K562 (cell line): ENCODE data around the gene ADNP. TPM values are rescaled to one million over a fixed set of nuclear protein-coding genes. Genes with fewer than 3 reads are reported as not detected.

Experiments used
- BACH1 ChIP-seq: fragments of 200-800 bp; sonication (Bioruptor generic); IDR thresholded peaks from 2 replicates; pipeline ENCODE4 v1.6.1; 2016; ENCODE audit warnings: missing genetic modification characterization, missing compliant biosample characterization
- EP400 ChIP-seq: fragments of 450-650 bp; IDR thresholded peaks from 2 replicates; pipeline ENCODE4 v1.6.1; 2017; ENCODE audit warnings: antibody characterized with exemption, mild to moderate bottlenecking, moderate library complexity
- FOXJ2 ChIP-seq: fragments of 200-800 bp; sonication (Bioruptor generic); IDR thresholded peaks from 2 replicates; pipeline ENCODE4 v1.6.1; 2016; ENCODE audit warnings: missing genetic modification characterization, missing compliant biosample characterization
- GATA2 ChIP-seq: sonication (generic); formaldehyde crosslinking; IDR thresholded peaks from 2 replicates; pipeline ENCODE4 v1.4.0; 2020; ENCODE audit warnings: mild to moderate bottlenecking, missing genetic modification reagents
- OTX1 ChIP-seq: fragments of 450-650 bp; formaldehyde crosslinking; IDR thresholded peaks from 2 replicates; pipeline ENCODE4 v1.4.0; 2022; ENCODE audit warnings: mild to moderate bottlenecking
- PTTG1 ChIP-seq: fragments of 450-650 bp; IDR thresholded peaks from 2 replicates; pipeline ENCODE4 v1.6.1; 2016; ENCODE audit warnings: low read depth, mild to moderate bottlenecking, missing genetic modification characterization, missing compliant biosample characterization
- RBM17 ChIP-seq: fragments of 200-400 bp; formaldehyde crosslinking; IDR thresholded peaks from 2 replicates; pipeline ENCODE4 v1.6.1; 2017; ENCODE audit warnings: low read depth, mild to moderate bottlenecking, low read length, borderline replicate concordance
- SREBF1 ChIP-seq: fragments of 150-350 bp; IDR thresholded peaks from 2 replicates; pipeline ENCODE4 v1.6.1; 2014; ENCODE audit warnings: antibody characterized with exemption, low read depth, low read length, borderline replicate concordance
- ZNF354B ChIP-seq: fragments of 250-450 bp; sonication (Bioruptor Pico); IDR thresholded peaks from 2 replicates; pipeline ENCODE4 v1.4.0; 2020
- ZNF57 ChIP-seq: fragments of 450-650 bp; formaldehyde crosslinking; IDR thresholded peaks from 2 replicates; pipeline ENCODE4 v1.4.0; 2020; ENCODE audit warnings: mild to moderate bottlenecking, moderate library complexity
- ZNF695 ChIP-seq: fragments of 450-650 bp; formaldehyde crosslinking; IDR thresholded peaks from 2 replicates; pipeline ENCODE4 v1.4.0; 2020; ENCODE audit warnings: mild to moderate bottlenecking, moderate library complexity
- polyA plus RNA-seq, 8 experiments: library from polyadenylated mRNA; depleted of rRNA in 4 of 8; stranded (reverse) in 5 of 8; unstranded in 3 of 8; fragments of >200 nt; fragmentation: Nextera tagmentation in 2 of 8; fragmentation: Illumina TruSeq in 1 of 8; extraction: Ambion mirVana in 2 of 8; extraction: Trizol in 1 of 8; gene quantifications; 2 replicates each; pipeline versions ENCODE4 v1.2.1 to v1.2.3, GENCODE V29; 2011 to 2014; ENCODE audit warnings: inconsistent platforms in 1 of 8, missing spikeins in 1 of 8
- total RNA-seq, 7 experiments: library from RNA; depleted of rRNA in 6 of 7; stranded (reverse); fragments of >200 nt in 6 of 7; fragmentation: Illumina TruSeq in 2 of 7; extraction: Trizol in 2 of 7; gene quantifications; 2 replicates each; pipeline versions ENCODE4 v1.2.1 to v1.2.3, GENCODE V29; 2011 to 2021; ENCODE audit warnings: low replicate concordance in 1 of 7
- TF ChIP-seq, protein P1 (sequence below): fragments of 200-800 bp; sonication (Bioruptor generic); IDR thresholded peaks from 2 replicates; pipeline ENCODE4 v1.6.1; 2017; ENCODE audit warnings: missing genetic modification characterization, missing compliant biosample characterization
- TF ChIP-seq, protein P2 (sequence below): fragments of 150-350 bp; IDR thresholded peaks from 2 replicates; pipeline ENCODE4 v1.6.1; 2014; ENCODE audit warnings: low read depth, mild to moderate bottlenecking, low read length, borderline replicate concordance
- TF ChIP-seq, protein P3 (sequence below): fragments of 450-650 bp; IDR thresholded peaks from 2 replicates; pipeline ENCODE4 v1.6.1; 2017; ENCODE audit warnings: mild to moderate bottlenecking, moderate library complexity
- TF ChIP-seq, protein P4 (sequence below): fragments of 200-400 bp; formaldehyde crosslinking; IDR thresholded peaks from 2 replicates; pipeline ENCODE4 v1.6.1; 2017; ENCODE audit warnings: mild to moderate bottlenecking, low read depth, low read length, moderate library complexity
- TF ChIP-seq, protein P5 (sequence below): fragments of 250-450 bp; sonication (Bioruptor Pico); IDR thresholded peaks from 2 replicates; pipeline ENCODE4 v1.5.0; 2021

ADNP gene
- total and polyA plus RNA-seq, 9 of the 15 experiments (the other 6 are each of a cell fraction or from before 2014, with no cell fraction given) = 17.8 to 59.9 (median 25.3) TPM

DNA sequence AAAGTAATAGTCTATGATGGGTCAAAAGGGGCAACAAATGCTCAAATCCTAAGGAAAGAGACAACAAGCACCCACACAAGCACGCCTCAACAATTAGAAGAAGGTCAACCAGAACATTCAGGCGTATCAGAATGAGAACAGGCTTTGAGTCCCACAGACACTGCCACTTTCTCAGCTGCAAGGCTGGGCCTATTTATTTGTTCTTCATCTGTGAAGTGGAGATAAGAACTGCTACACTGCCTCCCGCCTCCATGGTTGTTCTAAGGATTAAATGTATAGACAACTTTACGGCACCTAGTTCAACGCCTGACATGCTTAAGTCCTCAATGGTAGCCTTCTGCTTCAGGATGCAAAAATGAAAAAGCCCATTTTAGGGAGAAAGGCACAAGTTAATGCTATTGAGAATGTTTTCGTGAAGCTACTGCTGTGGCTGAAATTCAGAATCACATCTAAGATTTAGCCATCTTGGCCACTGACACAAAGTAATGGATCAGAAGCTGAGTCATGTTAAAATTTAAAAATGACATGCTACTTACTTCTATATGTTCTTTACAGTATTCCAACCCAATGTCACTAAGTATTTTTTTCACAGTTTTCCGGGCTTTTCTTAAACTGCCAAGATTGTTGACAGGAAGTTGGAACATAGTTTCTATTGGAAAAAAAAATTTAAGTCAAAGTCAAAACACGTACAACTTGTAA lies 27.7 kb downstream of the ADNP start (continued):
- TF ChIP-seq, protein P1, sequence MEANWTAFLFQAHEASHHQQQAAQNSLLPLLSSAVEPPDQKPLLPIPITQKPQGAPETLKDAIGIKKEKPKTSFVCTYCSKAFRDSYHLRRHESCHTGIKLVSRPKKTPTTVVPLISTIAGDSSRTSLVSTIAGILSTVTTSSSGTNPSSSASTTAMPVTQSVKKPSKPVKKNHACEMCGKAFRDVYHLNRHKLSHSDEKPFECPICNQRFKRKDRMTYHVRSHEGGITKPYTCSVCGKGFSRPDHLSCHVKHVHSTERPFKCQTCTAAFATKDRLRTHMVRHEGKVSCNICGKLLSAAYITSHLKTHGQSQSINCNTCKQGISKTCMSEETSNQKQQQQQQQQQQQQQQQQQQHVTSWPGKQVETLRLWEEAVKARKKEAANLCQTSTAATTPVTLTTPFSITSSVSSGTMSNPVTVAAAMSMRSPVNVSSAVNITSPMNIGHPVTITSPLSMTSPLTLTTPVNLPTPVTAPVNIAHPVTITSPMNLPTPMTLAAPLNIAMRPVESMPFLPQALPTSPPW = peak; percentile 50
- TF ChIP-seq FOXJ2 (tag) (peak; percentile 33; the same call in 1 of the 2 replicates), GATA2 (CRISPR knock-in tag) (peak; percentile 89), SREBF1 (no peak), ZNF695 (CRISPR knock-in tag) (no peak), EP400 (peak; percentile 48; the same call in 1 of the 2 replicates), RBM17 (no peak), ZNF57 (CRISPR knock-in tag) (no peak), BACH1 (tag) (no peak; the same call in 1 of the 2 replicates), ZNF354B (no peak), OTX1 (CRISPR knock-in tag) (no peak), PTTG1 (no peak)
- TF ChIP-seq, protein P2, sequence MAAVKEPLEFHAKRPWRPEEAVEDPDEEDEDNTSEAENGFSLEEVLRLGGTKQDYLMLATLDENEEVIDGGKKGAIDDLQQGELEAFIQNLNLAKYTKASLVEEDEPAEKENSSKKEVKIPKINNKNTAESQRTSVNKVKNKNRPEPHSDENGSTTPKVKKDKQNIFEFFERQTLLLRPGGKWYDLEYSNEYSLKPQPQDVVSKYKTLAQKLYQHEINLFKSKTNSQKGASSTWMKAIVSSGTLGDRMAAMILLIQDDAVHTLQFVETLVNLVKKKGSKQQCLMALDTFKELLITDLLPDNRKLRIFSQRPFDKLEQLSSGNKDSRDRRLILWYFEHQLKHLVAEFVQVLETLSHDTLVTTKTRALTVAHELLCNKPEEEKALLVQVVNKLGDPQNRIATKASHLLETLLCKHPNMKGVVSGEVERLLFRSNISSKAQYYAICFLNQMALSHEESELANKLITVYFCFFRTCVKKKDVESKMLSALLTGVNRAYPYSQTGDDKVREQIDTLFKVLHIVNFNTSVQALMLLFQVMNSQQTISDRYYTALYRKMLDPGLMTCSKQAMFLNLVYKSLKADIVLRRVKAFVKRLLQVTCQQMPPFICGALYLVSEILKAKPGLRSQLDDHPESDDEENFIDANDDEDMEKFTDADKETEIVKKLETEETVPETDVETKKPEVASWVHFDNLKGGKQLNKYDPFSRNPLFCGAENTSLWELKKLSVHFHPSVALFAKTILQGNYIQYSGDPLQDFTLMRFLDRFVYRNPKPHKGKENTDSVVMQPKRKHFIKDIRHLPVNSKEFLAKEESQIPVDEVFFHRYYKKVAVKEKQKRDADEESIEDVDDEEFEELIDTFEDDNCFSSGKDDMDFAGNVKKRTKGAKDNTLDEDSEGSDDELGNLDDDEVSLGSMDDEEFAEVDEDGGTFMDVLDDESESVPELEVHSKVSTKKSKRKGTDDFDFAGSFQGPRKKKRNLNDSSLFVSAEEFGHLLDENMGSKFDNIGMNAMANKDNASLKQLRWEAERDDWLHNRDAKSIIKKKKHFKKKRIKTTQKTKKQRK = no peak
- TF ChIP-seq, protein P3, sequence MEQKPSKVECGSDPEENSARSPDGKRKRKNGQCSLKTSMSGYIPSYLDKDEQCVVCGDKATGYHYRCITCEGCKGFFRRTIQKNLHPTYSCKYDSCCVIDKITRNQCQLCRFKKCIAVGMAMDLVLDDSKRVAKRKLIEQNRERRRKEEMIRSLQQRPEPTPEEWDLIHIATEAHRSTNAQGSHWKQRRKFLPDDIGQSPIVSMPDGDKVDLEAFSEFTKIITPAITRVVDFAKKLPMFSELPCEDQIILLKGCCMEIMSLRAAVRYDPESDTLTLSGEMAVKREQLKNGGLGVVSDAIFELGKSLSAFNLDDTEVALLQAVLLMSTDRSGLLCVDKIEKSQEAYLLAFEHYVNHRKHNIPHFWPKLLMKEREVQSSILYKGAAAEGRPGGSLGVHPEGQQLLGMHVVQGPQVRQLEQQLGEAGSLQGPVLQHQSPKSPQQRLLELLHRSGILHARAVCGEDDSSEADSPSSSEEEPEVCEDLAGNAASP = no peak
- TF ChIP-seq, protein P4, sequence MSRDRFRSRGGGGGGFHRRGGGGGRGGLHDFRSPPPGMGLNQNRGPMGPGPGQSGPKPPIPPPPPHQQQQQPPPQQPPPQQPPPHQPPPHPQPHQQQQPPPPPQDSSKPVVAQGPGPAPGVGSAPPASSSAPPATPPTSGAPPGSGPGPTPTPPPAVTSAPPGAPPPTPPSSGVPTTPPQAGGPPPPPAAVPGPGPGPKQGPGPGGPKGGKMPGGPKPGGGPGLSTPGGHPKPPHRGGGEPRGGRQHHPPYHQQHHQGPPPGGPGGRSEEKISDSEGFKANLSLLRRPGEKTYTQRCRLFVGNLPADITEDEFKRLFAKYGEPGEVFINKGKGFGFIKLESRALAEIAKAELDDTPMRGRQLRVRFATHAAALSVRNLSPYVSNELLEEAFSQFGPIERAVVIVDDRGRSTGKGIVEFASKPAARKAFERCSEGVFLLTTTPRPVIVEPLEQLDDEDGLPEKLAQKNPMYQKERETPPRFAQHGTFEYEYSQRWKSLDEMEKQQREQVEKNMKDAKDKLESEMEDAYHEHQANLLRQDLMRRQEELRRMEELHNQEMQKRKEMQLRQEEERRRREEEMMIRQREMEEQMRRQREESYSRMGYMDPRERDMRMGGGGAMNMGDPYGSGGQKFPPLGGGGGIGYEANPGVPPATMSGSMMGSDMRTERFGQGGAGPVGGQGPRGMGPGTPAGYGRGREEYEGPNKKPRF = no peak
- TF ChIP-seq, protein P5, sequence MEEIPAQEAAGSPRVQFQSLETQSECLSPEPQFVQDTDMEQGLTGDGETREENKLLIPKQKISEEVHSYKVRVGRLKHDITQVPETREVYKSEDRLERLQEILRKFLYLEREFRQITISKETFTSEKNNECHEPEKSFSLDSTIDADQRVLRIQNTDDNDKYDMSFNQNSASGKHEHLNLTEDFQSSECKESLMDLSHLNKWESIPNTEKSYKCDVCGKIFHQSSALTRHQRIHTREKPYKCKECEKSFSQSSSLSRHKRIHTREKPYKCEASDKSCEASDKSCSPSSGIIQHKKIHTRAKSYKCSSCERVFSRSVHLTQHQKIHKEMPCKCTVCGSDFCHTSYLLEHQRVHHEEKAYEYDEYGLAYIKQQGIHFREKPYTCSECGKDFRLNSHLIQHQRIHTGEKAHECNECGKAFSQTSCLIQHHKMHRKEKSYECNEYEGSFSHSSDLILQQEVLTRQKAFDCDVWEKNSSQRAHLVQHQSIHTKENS (CRISPR knock-in tag) = no peak
